ENCODE data around the gene VAMP8. TPM values are rescaled to one million over a fixed set of nuclear protein-coding genes. Genes with fewer than 3 reads are reported as not detected.
"Not testable (repeated sequence)": the region's sequence is repeated elsewhere in the genome, so short reads cannot be mapped to it uniquely, and the experiment has no call there.

Gene VAMP8
- total and polyA plus RNA-seq, 11 donors = 5.4 to 103 (median 11.9) TPM

DNA sequence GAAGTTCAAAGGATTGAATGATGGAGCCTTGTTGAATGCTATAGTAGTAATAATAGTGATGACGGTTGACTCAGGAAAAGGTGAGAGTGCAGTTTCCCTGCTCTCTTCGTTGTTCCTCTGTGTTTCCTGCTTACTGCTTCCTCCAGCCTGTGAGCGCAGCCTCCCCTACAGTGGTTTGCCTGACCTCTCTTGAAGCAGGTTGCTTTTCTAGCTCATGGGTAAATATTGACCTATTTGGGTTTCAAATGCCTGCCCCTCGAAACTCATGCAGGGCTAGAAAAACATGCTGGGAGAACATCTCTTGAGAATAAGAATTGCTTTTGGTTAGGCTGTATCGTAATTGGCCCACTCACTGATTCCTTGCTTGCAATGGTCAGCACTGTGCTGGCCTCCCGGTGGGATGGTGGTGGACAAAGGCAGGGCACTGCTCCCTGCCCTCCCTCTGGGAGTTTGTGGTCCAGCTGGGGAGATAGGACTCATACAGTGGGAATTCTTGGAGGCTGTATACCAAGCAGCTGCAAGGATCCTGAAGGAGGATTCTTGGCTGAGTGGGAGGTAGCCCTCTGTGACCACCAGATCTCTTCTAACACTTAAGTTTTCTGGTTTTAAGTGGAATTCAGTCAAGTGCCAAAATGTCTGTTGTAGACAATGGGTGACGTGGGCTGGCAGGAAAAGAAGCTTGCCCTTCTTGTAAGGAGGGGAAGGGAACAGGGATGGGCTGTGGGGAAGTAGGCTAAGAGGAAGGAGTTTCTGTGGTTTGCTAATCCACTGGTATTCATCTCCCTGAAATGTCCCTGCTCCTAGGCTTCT, 12.8 kb downstream of the VAMP8 start:
- Histone ChIP-seq H3K27ac (peak overlapping the region; percentile 56 to 97 (median 88)), H3K36me3 (peaks cover 0 to 12% (median 0%) of the 10 kb centered on the region in 9 donors), H3K9me3 (no peaks in the 10 kb centered on the region), H3K4me3 (peak overlapping the region in 4 of 12 donors; percentile 5 to 29 (median 18)), H3K27me3 (no peaks in the 10 kb centered on the region), H3K4me1 (peaks cover 10 to 90% (median 76%) of the 10 kb centered on the region in 12 donors)
- DNase-seq = peak in 4 of 5 donors; percentile 66 to 78 (median 70)
- no peak for TF ChIP-seq POLR2A (IDR thresholded peaks at IDR 0.05)
- TF ChIP-seq, protein P1, sequence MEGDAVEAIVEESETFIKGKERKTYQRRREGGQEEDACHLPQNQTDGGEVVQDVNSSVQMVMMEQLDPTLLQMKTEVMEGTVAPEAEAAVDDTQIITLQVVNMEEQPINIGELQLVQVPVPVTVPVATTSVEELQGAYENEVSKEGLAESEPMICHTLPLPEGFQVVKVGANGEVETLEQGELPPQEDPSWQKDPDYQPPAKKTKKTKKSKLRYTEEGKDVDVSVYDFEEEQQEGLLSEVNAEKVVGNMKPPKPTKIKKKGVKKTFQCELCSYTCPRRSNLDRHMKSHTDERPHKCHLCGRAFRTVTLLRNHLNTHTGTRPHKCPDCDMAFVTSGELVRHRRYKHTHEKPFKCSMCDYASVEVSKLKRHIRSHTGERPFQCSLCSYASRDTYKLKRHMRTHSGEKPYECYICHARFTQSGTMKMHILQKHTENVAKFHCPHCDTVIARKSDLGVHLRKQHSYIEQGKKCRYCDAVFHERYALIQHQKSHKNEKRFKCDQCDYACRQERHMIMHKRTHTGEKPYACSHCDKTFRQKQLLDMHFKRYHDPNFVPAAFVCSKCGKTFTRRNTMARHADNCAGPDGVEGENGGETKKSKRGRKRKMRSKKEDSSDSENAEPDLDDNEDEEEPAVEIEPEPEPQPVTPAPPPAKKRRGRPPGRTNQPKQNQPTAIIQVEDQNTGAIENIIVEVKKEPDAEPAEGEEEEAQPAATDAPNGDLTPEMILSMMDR (IDR thresholded peaks at IDR 0.05) = no peak
- WGBS, 4 donors = 34 to 52% (median 39%) methylated on average over 6 to 7 of the region's 7 CpGs
- ATAC-seq = peak in 3 of 4 donors; percentile 41 to 52 (median 50)
- intact Hi-C loops (cut with DNase I) = no loop called here

GRCh38 chr2:85590950-85591349, 13.6 kb downstream of the VAMP8 start:
- peaks cover 0 to 12% (median 0%) of the 10 kb centered on the region in 9 donors for H3K36me3 ChIP-seq
- H3K4me1 ChIP-seq = peaks cover 9 to 83% (median 70%) of the 10 kb centered on the region in 12 donors
- H3K27me3 ChIP-seq = no peaks in the 10 kb centered on the region
- WGBS, 4 donors = 55 to 84% (median 70%) methylated on average over 2 of the region's 2 CpGs
- TF ChIP-seq, protein P1 (IDR thresholded peaks at IDR 0.05) = no peak
- TF ChIP-seq POLR2A (IDR thresholded peaks at IDR 0.05) = no peak
- ATAC-seq = no peak
- peak overlapping the region in 2 of 12 donors; percentile 23 to 29 for H3K4me3 ChIP-seq
- peak overlapping the region; percentile 56 to 97 (median 88) for H3K27ac ChIP-seq
- no peaks in the 10 kb centered on the region for H3K9me3 ChIP-seq
- intact Hi-C loops (cut with DNase I) = no loop called here
- DNase-seq = no peak

DNA sequence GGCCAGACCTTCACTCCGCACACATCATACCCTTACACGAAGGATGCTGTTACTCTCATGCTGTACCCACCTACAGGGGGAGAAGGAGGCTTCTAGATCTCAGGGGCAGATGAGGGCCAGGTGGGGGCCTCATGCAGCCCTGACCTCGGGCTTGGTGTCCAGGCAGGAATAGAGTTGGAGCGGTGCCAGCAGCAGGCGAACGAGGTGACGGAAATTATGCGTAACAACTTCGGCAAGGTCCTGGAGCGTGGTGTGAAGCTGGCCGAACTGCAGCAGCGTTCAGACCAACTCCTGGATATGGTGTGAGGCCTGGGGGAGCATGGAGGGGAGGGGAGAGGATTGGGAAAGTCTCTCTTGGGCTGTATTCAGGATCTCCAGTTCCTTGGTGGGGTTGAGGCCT, 14.2 kb downstream of the VAMP8 start:
- TF ChIP-seq, protein P1 (IDR thresholded peaks at IDR 0.05) = no peak
- no peak for TF ChIP-seq POLR2A (IDR thresholded peaks at IDR 0.05)
- H3K27me3 ChIP-seq = no peaks in the 10 kb centered on the region
- no peak overlapping the region for H3K4me3 ChIP-seq
- DNase-seq (peak in 1 of 5 donors; percentile 50), ATAC-seq (no peak)
- peaks cover 3 to 82% (median 70%) of the 10 kb centered on the region in 12 donors for H3K4me1 ChIP-seq
- no peaks in the 10 kb centered on the region for H3K9me3 ChIP-seq
- intact Hi-C loops (cut with DNase I) = no loop called here
- H3K27ac ChIP-seq = peak overlapping the region; percentile 56 to 97 (median 88)
- H3K36me3 ChIP-seq = peaks cover 0 to 12% (median under 1%) of the 10 kb centered on the region in 9 donors
- WGBS, 4 donors = 56 to 74% (median 60%) methylated on average over 11 to 12 of the region's 12 CpGs

DNA sequence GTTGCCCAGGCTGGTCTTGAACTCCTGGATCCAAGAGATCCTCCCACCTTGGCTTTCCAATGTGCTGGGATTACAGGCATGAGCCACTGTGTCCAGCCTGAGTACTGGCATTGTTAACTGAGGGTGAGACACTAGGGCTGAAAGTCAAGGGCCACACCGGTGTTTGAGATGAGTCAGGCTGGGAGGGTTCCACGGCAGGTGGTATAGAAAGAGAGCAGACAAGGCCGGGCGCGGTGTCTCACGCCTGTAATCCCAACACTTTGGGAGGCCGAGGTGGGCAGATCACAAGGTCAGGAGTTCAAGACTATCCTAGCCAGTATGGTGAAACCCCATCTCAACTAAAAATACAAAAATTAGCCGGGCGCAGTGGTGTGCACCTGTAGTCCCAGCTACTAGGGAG, 14.9 kb downstream of the VAMP8 start:
- peak overlapping the region in 9 of 12 donors; percentile 54 to 97 (median 90) for H3K27ac ChIP-seq
- ATAC-seq; H3K27me3 ChIP-seq; H3K9me3 ChIP-seq; intact Hi-C loops (cut with DNase I); H3K4me3 ChIP-seq; DNase-seq: not testable (repeated sequence)
- peaks cover 3 to 82% (median 70%) of the 10 kb centered on the region in 12 donors for H3K4me1 ChIP-seq
- peaks cover 0 to 20% (median 8%) of the 10 kb centered on the region in 9 donors for H3K36me3 ChIP-seq
- WGBS, 4 donors = 90 to 97% (median 93%) methylated on average over 9 of the region's 9 CpGs

Data from heart left ventricle (tissue), 16 donors.